Spinal cord (tissue), 10 donors: Measurements from ENCODE around the gene KLHL2. TPM values are rescaled to one million over a fixed set of nuclear protein-coding genes. Genes with fewer than 3 reads are reported as not detected.
"Not testable (repeated sequence)": the region's sequence is repeated elsewhere in the genome, so short reads cannot be mapped to it uniquely, and the experiment has no call there.

Experiments
- DNase-seq, 6 donors: peaks; one replicate each; pipeline versions ENCODE4 v3.0.0 to v3.0.0-alpha.2; 2013 to 2015; ENCODE audit warnings: low spot score in 6 of 6, low read depth in 4 of 6
- H3K27ac ChIP-seq: one replicate; pipeline ENCODE4 v1.5.1; 2013; ENCODE audit warnings: low read depth, low read length, control low read depth
- H3K27me3 ChIP-seq: one replicate; pipeline ENCODE4 v1.6.1; 2013; ENCODE audit warnings: low read length; ENCODE audit not compliant: control insufficient read depth, insufficient read depth
- H3K36me3 ChIP-seq: one replicate; pipeline ENCODE4 v1.6.1; 2013; ENCODE audit warnings: low read length; ENCODE audit not compliant: control insufficient read depth, insufficient read depth
- H3K4me1 ChIP-seq: one replicate; pipeline ENCODE4 v1.6.1; 2013; ENCODE audit warnings: low read length; ENCODE audit not compliant: control insufficient read depth, insufficient read depth
- H3K4me3 ChIP-seq: one replicate; pipeline ENCODE4 v1.5.1; 2013; ENCODE audit warnings: low read depth, low read length, control low read depth
- H3K9me3 ChIP-seq: one replicate; pipeline ENCODE4 v1.6.1; 2013; ENCODE audit warnings: low read length; ENCODE audit not compliant: control insufficient read depth, insufficient read depth
- WGBS: methylation state at CpG from one replicate; pipeline ENCODE4 v1.1.5; 2013; ENCODE audit warnings: missing lambda C conversion rate; ENCODE audit not compliant: insufficient coverage; 5-methylcytosine and 5-hydroxymethylcytosine counted together
- polyA plus RNA-seq, 2 donors: library from polyadenylated mRNA; unstranded; fragments of 120-200 nt; gene quantifications; one replicate each; pipeline ENCODE4 v1.2.1, GENCODE V29; 2013; ENCODE audit not compliant: insufficient read length in 2 of 2
- total RNA-seq, 2 donors: library from RNA; depleted of rRNA in 1 of 2; stranded (reverse); fragments of 120-200 nt in 1 of 2; fragments of >200 nt in 1 of 2; gene quantifications; one replicate each; pipeline versions ENCODE4 v1.2.3 to v1.2.4, GENCODE V29; 2013 to 2014
- donor health status: healthy.

KLHL2 gene
- total and polyA plus RNA-seq, 4 donors = 17.2 to 34.6 (median 27.9) TPM

DNA sequence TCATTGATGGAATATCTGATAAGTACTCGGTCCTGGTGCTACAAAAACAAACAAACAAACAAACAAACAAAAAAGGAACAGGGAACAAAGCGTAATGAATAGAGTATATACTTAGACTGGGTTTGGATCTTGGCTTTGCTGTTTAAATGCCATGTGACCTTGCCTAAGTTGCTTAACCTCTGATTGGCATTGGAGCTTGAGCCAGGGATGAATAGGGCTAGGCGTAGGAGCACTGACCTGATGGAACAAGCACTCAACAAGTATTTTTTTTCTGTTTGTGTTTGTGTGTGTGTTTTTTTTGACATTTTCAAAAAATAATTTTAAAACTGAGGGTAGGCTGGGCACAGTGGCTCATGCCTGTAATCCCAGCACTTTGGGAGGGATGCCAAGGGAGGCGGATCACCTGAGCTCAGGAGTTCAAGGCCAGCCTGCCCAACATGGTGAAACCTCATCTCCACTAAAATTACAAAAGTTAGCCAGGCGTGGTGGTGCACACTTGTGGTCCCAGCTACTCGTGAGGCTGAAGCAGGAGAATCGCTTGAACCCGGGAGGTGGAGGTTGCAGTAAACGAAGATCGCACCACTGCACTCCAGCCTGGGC, 37.3 kb downstream of the KLHL2 start:
- not testable (repeated sequence) for H3K36me3 ChIP-seq, DNase-seq, H3K4me1 ChIP-seq, H3K9me3 ChIP-seq, H3K4me3 ChIP-seq, H3K27ac ChIP-seq, H3K27me3 ChIP-seq
- WGBS = 100% methylated on average over 4 of the region's 10 CpGs

DNA sequence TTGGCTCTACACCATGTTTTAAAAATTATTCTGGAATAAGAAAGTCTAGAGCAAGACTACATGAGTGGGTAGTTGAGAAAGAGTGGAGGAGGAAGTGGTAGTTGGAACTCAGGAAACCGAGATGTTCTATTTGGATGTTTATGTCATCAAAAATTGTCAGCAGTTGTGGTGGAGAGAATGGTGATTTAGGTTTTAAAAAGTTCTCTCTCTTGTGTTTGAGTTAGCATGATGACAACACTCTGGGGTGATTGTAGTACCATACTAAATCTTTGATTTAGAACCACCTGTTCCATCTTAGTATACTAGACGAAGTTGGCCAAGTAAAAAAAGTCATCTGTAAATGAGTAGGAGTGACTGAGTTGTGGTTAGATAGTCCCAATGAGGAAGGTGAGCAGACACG, 40.7 kb downstream of the KLHL2 start:
- WGBS = 100% methylated on average over 1 of the region's 3 CpGs
- no peak for DNase-seq
- no peaks in the 10 kb centered on the region for H3K4me1 ChIP-seq
- H3K9me3 ChIP-seq = no peaks in the 10 kb centered on the region
- no peaks in the 10 kb centered on the region for H3K36me3 ChIP-seq
- H3K27me3 ChIP-seq = no peaks in the 10 kb centered on the region
- no peak overlapping the region for H3K4me3 ChIP-seq
- no peak overlapping the region for H3K27ac ChIP-seq

DNA sequence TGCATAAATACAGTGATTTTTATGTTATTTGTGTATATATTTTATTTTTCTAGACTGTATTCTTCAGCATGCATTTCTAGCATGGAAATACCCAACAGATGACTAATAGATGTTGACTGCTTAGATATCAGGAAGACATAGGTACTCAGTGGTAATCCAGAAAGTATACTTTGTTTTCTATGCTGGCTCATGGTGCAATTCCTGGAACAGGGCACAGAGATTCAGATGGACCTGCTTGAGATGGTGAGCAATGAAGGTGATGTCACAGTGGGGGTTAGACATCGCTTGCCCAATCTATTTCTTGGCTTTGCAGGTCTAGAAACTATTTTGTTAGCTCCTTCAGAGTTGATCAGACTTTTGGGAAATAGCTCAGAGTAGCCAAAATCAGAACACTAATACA, 41.5 kb downstream of the KLHL2 start:
- DNase-seq, H3K27me3 ChIP-seq, H3K9me3 ChIP-seq, H3K36me3 ChIP-seq, H3K4me1 ChIP-seq, H3K4me3 ChIP-seq, H3K27ac ChIP-seq: not testable (repeated sequence)
- WGBS = no CpG with 5 or more reads among the region's 1 CpG

DNA sequence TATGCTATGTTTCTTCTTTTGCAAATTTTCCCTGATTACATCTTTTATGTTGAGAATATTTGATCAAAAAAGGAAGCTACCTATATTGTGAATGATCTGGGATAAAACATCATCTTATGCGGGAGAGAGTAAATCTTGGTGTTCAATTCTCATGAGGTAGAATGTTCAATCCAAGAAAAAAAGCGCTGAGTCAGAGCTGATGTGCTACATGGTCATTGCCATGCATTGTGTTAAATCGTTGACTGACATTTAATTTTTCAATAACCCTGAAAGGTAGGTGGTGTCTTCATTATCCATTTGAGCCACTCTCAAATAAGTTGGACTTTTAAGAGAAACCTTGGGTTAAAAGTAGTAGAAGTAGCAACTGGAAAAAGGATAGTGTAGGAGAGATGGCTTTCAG, 47.4 kb downstream of the KLHL2 start:
- not testable (repeated sequence) for H3K4me1 ChIP-seq, H3K9me3 ChIP-seq, H3K4me3 ChIP-seq, H3K27ac ChIP-seq, DNase-seq, H3K27me3 ChIP-seq, H3K36me3 ChIP-seq
- WGBS = 88% methylated on average over 1 of the region's 3 CpGs

DNA sequence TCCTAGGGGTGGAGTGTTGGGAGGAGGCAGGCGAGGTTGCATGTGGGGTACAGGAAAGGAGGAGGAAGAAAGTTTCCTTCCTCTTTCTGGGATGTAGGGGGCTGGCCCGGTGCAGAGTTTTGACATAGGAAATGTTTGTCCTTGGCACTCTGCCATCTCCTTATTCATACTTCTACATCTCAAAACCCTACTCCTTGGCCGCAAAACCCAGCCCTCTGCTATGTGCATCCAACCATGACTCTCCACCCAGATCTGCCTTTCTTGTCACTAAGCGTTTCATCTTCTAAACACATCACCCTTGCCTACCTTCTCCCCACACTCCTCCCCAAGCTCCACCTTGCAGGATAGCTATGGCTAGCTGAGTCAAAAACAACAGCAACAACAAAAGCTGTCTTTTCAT, 48.1 kb downstream of the KLHL2 start:
- not testable (repeated sequence) for H3K4me1 ChIP-seq, H3K36me3 ChIP-seq, H3K27me3 ChIP-seq, H3K4me3 ChIP-seq, DNase-seq, H3K9me3 ChIP-seq, H3K27ac ChIP-seq
- no CpG with 5 or more reads among the region's 4 CpGs for WGBS

DNA sequence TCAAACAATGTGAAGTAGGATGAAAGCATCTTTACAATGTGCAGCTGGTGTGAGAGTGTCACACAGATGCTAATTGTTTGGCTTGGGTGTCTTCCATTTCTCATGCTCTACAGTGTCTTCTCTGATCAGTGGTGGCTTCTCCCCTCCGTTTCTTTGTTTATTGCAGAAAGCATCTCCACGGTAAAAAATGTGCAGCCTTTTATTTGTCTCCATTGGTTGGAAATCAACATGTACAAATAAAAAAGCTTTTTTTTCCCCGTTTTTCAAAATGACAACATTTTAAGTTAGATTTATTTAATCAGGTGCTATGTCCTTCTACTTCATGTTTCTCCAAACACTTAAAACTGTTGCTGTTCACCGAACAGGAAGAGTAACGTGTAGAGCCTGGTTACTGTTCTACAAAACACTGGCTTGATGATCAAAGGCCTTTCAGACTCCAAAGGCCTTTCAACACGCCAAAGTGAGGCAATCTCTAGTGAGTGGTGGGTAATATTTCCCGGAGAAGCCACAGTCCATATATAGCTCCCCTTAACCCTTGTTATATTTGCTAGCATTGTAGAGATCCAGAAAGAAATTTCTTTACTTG, 48.8 kb downstream of the KLHL2 start:
- H3K9me3 ChIP-seq, H3K4me3 ChIP-seq, H3K4me1 ChIP-seq, H3K27me3 ChIP-seq, H3K27ac ChIP-seq, H3K36me3 ChIP-seq: not testable (repeated sequence)
- no CpG with 5 or more reads among the region's 7 CpGs for WGBS
- DNase-seq = peak in 5 of 6 donors; percentile 7 to 48 (median 10)

DNA sequence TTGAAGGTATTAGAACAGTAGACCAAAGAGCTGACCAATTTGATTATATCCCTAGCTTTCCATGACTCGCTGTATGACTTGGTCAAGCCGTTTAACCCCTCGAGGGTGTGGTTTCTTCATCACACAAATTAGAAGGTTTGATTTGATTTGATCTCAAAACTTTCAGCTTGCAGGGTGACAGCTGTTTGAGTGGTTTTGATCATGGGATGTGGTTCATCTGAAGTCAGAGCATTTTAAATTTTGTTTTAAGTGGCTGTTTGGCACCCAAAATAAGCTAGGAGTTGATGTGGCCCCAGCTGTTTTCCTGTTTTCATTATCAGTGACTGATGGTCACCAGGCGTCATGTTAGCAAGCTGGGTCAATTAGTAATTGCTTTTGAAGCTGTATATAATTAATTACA, 52.4 kb downstream of the KLHL2 start:
- WGBS = no CpG with 5 or more reads among the region's 4 CpGs
- H3K4me3 ChIP-seq, H3K27me3 ChIP-seq, H3K36me3 ChIP-seq, H3K4me1 ChIP-seq, H3K27ac ChIP-seq, H3K9me3 ChIP-seq, DNase-seq: not testable (repeated sequence)

DNA sequence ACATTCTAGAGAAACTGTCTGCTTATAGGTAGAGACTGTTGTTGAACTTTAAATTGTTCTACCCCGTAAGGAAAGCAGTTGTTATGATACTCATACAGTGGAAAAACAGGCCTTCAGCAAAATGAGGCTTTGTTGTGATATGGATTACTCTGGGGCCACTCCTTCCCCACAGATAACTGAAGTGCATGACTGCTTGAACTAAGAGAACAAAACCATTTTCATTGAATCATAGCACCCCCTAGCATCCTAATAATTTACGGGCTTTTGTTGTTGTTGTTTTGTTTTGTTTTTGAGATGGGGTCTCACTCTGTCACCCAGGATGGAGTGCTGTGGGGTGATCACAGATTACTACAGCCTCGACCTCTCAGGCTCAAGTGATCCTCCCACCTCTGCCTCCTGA, 54.9 kb downstream of the KLHL2 start:
- not testable (repeated sequence) for H3K36me3 ChIP-seq, H3K4me3 ChIP-seq, H3K27me3 ChIP-seq, H3K27ac ChIP-seq, H3K4me1 ChIP-seq, H3K9me3 ChIP-seq, DNase-seq
- no CpG with 5 or more reads among the region's 3 CpGs for WGBS

DNA sequence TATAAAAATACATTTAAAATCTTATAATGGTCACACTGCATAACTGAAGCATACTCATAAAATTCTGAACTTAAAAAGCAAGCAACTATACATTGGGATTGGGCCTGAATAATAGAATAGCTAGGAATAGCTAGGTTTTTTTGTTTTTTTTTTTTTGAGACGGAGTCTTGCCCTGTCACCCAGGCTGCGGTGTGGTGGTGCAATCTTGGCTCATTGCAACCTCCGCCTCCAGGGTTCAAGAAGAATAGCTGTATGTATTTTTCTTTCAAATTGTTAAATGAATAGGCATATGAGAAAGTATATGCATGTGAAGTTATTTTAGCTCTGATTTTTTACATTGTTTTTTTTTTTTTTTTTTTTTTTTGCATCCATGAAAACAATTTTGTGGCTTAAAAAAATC, 56.1 kb downstream of the KLHL2 start:
- not testable (repeated sequence) for H3K36me3 ChIP-seq, H3K4me1 ChIP-seq, H3K4me3 ChIP-seq, H3K27me3 ChIP-seq, DNase-seq, H3K9me3 ChIP-seq, H3K27ac ChIP-seq
- no CpG with 5 or more reads among the region's 3 CpGs for WGBS

DNA sequence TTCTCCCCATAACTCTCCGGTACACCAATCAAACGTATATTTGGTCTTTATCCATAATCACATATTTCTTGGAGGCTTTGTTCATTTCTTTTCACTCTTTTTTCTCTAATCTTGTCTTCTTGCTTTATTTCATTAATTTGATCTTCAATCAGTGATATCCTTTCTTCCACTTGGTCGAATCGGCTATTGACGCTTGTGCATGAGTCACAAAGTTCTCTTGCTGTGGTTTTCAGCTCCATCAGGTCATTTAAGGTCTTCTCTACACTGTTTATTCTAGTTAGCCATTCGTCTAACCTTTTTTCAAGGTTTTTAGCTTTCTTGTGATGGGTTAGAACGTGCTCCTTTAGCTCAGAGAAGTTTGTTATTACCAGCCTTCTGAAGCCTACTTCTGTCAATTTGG, 62.6 kb downstream of the KLHL2 start:
- H3K27ac ChIP-seq, H3K4me3 ChIP-seq, H3K9me3 ChIP-seq, H3K36me3 ChIP-seq, H3K27me3 ChIP-seq, DNase-seq, H3K4me1 ChIP-seq: not testable (repeated sequence)
- 86% methylated on average over 5 of the region's 7 CpGs for WGBS
